Prostate gland (tissue), 2 donors: ENCODE results near the gene SMCO4. TPM values are rescaled to one million over a fixed set of nuclear protein-coding genes. Genes with fewer than 3 reads are reported as not detected.

Experiments
- DNase-seq: peaks from one replicate; pipeline ENCODE4 v3.0.0-alpha.2; 2019; ENCODE audit warnings: low spot score
- H3K27ac ChIP-seq, 2 donors: fragments of 200-600 bp; sonication (generic); 2 replicates each; pipeline ENCODE4 v1.5.1; 2017 to 2019
- H3K27me3 ChIP-seq: fragments of 200-600 bp; sonication (generic); replicated peaks from 2 replicates; pipeline ENCODE4 v1.5.1; 2019; ENCODE audit not compliant: insufficient read depth
- H3K36me3 ChIP-seq, 2 donors: fragments of 200-600 bp; sonication (generic); 1 replicate in 1 of 2; 2 replicates in 1 of 2; pipeline versions ENCODE4 v1.5.1 to v1.8.1; 2017 to 2019
- H3K4me1 ChIP-seq: fragments of 200-600 bp; sonication (generic); replicated peaks from 2 replicates; pipeline ENCODE4 v1.5.1; 2019
- H3K4me3 ChIP-seq, 2 donors: fragments of 200-600 bp; sonication (generic); 2 replicates each; pipeline ENCODE4 v1.5.1; 2017 to 2019
- H3K9me3 ChIP-seq: fragments of 200-600 bp; sonication (generic); 2 replicates; pipeline ENCODE4 v1.5.1; 2017
- CTCF ChIP-seq, 4 experiments: fragments of 200-600 bp in 2 of 4; fragments of 450-650 bp in 2 of 4; sonication (generic) in 2 of 4; IDR thresholded peaks; 1 replicate in 3 of 4; 2 replicates in 1 of 4; pipeline ENCODE4 v1.5.1; 2016 to 2019; ENCODE audit warnings: antibody characterized with exemption in 4 of 4, mild to moderate bottlenecking in 2 of 4, moderate library complexity in 2 of 4
- POLR2A ChIP-seq: fragments of 450-650 bp; IDR thresholded peaks from one replicate; pipeline ENCODE4 v1.6.1; 2016; ENCODE audit warnings: antibody characterized with exemption, mild to moderate bottlenecking
- POLR2AphosphoS5 ChIP-seq: sonication (generic); formaldehyde crosslinking; IDR thresholded peaks from one replicate; pipeline ENCODE4 v1.6.1; 2017; ENCODE audit warnings: antibody characterized with exemption
- WGBS: methylation state at CpG from one replicate; pipeline ENCODE4 v1.1.5; 2018; 5-methylcytosine and 5-hydroxymethylcytosine counted together
- intact Hi-C: fragments of 100-400 bp; cut with DNase I; formaldehyde crosslinking; loops from one replicate; pipeline ENCODE4 v1.14.2; 2022
- total RNA-seq, 2 donors: library from RNA; depleted of rRNA; stranded (reverse); fragments of >200 nt; gene quantifications; one replicate each; pipeline ENCODE4 v1.1.0, GENCODE V29; 2016

The SMCO4 gene
- total RNA-seq, 2 donors from 2014 or later = 63.8 to 140 TPM

DNA sequence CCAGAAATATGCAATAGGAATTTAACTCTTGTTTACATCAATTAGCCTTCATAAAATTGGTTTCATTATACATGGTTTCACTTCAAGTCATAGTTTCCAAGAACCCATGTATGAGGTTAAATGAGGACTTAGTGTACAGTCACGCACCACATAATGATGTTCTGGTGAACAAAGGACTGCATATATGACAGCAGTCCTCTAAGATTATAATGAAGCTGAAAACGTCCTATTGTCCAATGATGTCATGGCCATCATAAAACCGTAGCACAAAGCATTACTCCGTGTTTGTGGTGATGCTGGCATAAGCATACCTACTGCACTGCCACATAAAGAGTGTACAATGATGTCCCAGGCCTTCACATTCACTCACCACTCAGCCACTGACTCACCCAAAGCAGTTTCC, 31.1 kb downstream of the SMCO4 start:
- Histone ChIP-seq H3K9me3 (no peaks in the 10 kb centered on the region), H3K4me1 (no peaks in the 10 kb centered on the region), H3K27me3 (no peaks in the 10 kb centered on the region), H3K4me3 (no peak overlapping the region), H3K36me3 (no peaks in the 10 kb centered on the region), H3K27ac (no peak overlapping the region)
- no peak for TF ChIP-seq POLR2AphosphoS5
- no peak for TF ChIP-seq POLR2A
- TF ChIP-seq CTCF (IDR thresholded peaks at IDR 0.05) = no peak
- 80% methylated on average over 4 of the region's 4 CpGs for WGBS
- no peak for DNase-seq
- intact Hi-C loops = no loop called here

GRCh38 chr11:93510196-93510873, 32.9 kb downstream of the SMCO4 start:
- intact Hi-C loops = no loop called here
- no peaks in the 10 kb centered on the region for H3K27me3 ChIP-seq
- no peaks in the 10 kb centered on the region for H3K9me3 ChIP-seq
- H3K4me3 ChIP-seq = no peak overlapping the region
- no peak for DNase-seq
- no peaks in the 10 kb centered on the region for H3K4me1 ChIP-seq
- TF ChIP-seq POLR2A = no peak
- TF ChIP-seq POLR2AphosphoS5 = no peak
- no peak for TF ChIP-seq CTCF (IDR thresholded peaks at IDR 0.05)
- H3K36me3 ChIP-seq = no peaks in the 10 kb centered on the region
- no peak overlapping the region for H3K27ac ChIP-seq
- 95% methylated on average over 3 of the region's 3 CpGs for WGBS

DNA sequence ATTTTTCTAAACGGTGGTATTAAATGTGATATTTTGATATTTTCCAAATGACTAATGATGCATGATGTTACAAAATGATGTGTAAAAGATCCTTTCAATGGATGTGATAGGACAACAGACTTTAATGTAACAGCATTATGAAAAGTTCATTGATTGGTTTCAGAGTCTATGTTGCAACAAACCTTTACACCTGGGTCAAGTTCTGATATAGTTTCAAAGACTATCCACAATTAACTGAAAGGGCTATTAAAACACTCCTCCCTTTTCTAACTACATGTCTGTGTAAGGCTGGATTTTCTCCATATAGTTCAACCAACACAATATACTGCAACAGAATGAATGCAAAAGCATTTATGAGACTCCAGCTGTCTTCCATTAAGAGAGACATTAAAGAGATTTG, 35.7 kb downstream of the SMCO4 start:
- DNase-seq = no peak
- Histone ChIP-seq H3K4me3 (no peak overlapping the region), H3K9me3 (no peaks in the 10 kb centered on the region), H3K4me1 (no peaks in the 10 kb centered on the region), H3K27ac (no peak overlapping the region), H3K27me3 (no peaks in the 10 kb centered on the region), H3K36me3 (no peaks in the 10 kb centered on the region)
- no peak for TF ChIP-seq POLR2AphosphoS5
- no peak for TF ChIP-seq CTCF (IDR thresholded peaks at IDR 0.05)
- TF ChIP-seq POLR2A = no peak
- intact Hi-C loops = no loop called here
- 83% methylated on average over 1 of the region's 1 CpG for WGBS

DNA sequence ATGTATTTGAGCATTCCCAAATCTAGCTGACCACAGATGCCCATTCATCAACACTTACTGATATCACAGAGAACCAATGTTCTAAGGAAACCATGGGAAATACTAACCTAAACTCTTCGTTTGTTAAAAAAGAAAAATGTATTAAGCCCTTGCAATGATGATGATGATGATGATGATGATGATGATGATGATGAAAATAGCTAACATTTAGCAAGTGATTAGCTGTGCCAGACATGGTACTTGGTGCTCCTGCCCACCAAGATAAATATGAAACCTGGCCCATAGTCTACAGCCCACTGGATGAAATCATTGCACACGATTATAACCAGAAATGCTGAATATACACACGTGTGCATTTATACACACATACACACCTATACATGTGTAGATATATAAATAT, 37.5 kb downstream of the SMCO4 start:
- H3K4me1 ChIP-seq = no peaks in the 10 kb centered on the region
- H3K9me3 ChIP-seq = no peaks in the 10 kb centered on the region
- no peak for TF ChIP-seq CTCF (IDR thresholded peaks at IDR 0.05)
- no peak for TF ChIP-seq POLR2AphosphoS5
- no peak for TF ChIP-seq POLR2A
- intact Hi-C loops = no loop called here
- H3K4me3 ChIP-seq = no peak overlapping the region
- no peaks in the 10 kb centered on the region for H3K27me3 ChIP-seq
- no peak for DNase-seq
- 96% methylated on average over 3 of the region's 3 CpGs for WGBS
- H3K27ac ChIP-seq = no peak overlapping the region
- H3K36me3 ChIP-seq = no peaks in the 10 kb centered on the region
